GM18868 (cell line): Measurements from ENCODE around the gene HDAC4.

Experiments used
- ATAC-seq: cut with Tn5 transposase; IDR thresholded peaks from one replicate; pipeline ENCODE4 v1.9.1; 2021; ENCODE audit warnings: mild to moderate bottlenecking, moderate library complexity; ENCODE audit not compliant: unreplicated experiment

HDAC4 gene

DNA sequence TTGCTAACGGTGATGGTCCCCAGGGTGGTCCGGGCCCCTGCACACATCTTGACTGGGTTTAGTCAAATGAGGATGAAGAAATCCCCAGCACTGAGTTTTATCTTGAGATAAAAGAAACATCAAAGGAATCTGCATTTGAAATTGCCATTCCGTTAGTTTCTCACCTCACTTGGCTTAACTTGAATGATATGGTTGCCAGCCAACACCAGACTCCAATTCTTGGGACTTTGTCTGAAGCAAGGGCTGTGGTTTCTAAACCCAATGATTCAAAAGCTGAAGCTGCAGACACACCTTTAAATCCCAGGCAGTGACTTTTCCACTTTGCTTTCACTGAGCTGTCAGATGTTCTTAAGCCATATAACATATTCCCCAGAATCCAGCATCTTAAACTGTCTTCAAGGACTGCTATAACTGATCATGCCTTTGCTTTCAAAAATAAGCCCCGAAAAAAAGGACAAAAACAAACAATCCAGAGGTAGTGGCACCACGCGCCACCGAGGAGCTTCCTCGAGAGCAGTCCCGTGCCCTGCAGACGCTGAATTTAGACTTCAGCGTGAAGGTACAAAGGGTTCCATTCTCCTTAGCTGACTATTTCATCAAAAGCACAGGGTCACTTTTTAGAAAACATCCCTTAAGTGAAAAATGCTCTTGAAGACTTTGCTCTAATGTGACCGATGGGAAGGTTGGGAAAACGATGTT lies 189.3 kb downstream of the HDAC4 start:
- ATAC-seq: no peak

DNA sequence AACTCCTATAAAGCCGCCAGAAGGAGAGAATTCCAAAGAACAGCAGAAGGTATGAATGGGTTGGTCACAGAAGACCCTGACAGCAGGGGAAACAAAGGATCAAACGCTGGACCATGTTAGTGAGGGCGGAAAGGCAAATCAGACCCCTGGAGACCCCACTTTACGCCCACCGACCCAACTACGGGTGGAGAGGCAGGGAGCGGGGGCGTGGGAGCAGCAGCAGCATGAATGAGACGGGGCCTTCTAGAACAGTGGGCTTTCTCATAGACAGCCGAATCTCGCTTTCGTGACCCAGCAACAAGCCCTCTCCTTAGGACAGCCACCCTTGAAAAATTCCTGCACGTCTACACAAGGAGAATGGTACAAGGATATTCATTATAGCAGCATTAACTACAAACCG lies 191.0 kb downstream of the HDAC4 start:
- ATAC-seq: no peak

- ATAC-seq: no peak
Measured at GRCh38 chr2:239208465-239209180, 192.2 kb downstream of the HDAC4 start.

GRCh38 chr2:239206851-239207250 lies 194.0 kb downstream of the HDAC4 start:
- ATAC-seq: no peak

DNA sequence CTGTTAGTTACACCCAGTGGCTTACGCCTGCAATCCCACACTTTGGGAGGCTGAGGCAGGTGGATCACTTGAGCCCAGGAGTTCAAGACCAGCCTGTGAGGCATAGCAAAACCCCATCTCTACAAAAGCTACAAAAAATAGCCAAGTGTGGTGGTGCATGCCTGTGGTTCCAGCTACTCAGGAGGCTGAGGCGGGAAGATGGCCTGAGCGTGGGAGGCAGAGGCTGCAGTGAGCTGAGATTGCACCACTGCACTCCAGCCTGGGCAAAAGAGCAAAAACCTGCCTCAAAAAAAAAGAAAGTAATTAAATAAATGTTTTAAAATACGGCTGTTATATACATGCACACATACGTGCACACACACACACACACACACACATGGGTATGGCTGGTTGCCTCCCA lies 194.8 kb downstream of the HDAC4 start:
- ATAC-seq: no peak

DNA sequence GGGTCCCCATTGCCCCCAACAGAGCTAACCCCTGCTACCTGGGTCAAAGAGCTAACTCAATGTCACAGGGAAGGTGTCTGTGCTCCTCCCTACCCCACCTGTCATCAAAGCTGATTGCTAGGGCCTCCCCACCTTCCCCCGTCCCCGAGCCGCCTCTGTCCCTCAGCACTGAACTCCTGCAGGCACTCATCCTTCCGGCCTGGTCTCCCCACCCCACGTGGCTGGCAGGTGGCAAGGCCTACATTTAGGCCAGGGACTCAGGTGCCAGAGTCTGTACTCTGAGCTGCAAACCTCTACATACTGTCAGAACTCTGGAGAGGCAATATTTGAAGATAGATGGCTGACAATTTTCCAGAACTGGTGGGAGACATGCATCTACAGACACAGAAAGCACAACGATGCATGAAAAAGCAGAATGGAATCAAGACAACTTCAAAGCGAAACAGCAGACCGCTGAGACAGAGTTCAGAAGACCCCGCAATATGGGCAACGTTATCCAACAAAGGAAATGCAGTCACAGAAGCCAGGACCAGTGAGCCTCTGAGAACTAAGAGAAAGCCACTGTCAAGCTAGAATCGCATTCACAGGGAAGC lies 195.8 kb downstream of the HDAC4 start:
- ATAC-seq: no peak

DNA sequence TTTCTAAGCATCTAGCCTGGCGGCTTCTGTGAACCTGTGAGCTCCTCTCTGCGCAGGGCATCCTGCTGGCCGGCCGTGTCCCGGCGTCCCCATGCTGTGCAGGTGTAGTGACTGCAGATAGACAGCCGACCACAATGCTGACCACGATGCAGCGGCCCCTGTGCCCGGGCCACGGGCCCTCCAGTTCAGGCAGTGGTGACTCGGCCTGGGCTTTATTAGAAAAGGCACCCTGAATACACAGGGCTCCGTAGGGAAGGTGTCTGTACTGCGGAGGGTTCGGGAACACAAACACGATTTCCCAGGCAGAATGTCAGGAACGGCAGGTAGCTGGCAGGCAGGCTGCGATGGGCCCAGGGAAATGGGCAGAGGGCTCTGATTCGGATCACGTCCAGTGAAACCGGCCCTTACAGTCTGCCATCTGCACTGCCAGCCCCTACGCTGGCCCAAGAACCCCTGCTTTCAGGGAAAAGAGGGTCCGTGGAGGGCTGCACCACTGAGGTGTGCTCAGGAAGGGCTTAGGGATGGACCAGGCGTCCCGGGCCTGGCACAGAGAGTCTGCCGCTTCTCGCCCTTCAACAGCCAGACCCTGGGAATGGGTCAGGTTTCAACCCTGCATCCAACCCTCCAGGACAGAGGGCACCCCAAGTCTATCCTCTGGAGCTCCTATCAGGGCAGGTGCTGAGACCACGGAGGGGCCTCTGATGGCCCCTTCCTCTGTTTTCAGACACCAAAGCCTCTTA lies 196.5 kb downstream of the HDAC4 start:
- no peak for ATAC-seq

GRCh38 chr2:239203443-239204135 lies 197.2 kb downstream of the HDAC4 start:
- no peak for ATAC-seq

- ATAC-seq: no peak
Measured at GRCh38 chr2:239202836-239203235, 198.0 kb downstream of the HDAC4 start.

DNA sequence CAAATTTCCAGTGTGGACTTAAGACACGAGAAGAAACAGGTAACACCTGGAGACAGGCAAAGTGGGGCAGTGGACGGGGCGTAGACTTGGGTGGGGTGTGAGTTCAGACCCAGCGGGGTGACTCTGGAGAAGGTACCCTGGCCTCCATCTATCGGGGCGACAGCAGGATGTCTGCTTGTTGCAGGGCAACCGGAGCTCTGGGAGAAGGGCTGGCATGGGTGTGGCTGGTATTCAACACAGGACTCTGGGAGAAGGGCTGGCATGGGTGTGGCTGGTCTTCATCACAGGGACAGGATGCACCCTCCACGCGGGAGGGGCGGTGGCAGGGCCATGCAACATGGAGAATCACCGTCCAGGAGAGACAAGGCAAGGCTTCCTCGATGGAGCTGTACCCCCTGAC lies 198.5 kb downstream of the HDAC4 start:
- no peak for ATAC-seq

DNA sequence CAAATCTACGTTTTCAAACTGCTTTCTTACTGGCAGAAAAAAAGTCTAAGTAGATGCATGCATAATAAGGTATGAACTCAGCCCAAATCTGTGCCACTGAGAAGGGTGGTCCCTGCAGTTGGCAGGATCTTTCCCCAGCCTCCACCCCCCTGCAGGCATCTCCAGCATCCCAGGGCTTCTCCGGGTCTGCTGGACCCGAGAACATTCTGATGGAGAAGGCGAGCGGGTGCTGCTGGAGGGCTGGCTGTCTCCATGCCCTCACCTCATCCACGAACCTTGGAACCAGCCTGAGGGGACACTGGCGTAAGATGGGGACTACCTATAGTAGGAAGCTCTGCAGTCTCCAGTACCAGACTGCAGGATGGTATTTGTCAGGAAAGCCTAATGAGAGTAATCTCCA lies 198.9 kb downstream of the HDAC4 start:
- no peak for ATAC-seq

GRCh38 chr2:239201531-239201876 lies 199.3 kb downstream of the HDAC4 start:
- no peak for ATAC-seq

- no peak for ATAC-seq
Measured at GRCh38 chr2:239200646-239201530, 199.9 kb downstream of the HDAC4 start.

DNA sequence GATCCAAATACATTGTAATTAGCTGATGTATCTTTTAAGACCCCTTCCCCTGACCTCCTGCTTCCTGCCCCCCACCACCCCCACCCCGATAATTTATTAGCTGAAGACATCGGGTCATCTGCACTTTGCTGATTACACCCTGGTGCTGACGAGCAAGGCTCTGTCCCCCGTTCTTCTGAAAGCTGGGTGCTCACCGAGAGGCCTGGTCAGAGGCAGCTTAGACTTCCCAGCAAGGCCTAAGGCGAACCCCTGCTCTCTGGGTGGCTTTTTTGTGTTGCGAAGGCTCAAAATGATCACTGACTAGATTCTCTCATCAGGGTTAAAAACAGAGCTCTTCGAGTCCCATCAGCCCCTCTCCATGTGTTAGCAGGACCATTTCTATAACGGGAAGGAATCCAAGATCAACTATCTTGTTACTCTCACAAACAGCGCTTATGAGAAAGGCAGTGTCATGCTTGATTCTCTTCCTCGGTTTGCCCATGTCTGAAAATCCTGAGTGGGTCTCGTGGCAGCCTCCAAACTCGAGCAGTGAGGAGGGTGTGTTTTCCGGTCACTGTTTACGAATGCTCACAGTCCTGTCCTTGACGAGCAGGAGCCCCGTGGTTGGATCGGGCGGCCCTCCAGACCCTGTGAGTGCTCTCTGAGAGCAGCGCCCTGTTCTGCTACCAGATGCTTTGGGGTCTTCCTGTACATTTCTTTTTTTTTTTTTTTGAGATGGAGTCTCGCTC lies 201.6 kb downstream of the HDAC4 start:
- ATAC-seq: no peak

DNA sequence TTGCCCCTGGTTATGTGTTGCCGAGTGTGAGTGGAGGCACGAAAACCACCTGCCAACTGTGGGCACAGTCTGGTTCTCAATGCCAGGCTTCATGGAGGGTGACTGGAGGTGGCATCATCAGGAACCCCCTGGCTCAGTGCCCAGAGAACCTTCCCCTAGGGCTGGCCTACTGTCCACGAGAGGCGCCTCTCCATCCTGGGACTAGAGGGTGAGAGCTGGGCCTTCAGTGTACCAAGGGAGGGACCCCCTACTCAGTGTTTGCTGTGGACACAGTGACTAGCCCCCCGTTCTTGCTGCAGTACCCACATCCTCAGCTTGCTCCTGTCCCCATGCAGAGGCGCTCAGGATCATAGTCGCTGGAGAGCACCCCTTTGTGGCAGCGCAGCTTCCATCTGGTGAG lies 202.6 kb downstream of the HDAC4 start:
- ATAC-seq: no peak

GRCh38 chr2:239197146-239197545 lies 203.7 kb downstream of the HDAC4 start:
- no peak for ATAC-seq

DNA sequence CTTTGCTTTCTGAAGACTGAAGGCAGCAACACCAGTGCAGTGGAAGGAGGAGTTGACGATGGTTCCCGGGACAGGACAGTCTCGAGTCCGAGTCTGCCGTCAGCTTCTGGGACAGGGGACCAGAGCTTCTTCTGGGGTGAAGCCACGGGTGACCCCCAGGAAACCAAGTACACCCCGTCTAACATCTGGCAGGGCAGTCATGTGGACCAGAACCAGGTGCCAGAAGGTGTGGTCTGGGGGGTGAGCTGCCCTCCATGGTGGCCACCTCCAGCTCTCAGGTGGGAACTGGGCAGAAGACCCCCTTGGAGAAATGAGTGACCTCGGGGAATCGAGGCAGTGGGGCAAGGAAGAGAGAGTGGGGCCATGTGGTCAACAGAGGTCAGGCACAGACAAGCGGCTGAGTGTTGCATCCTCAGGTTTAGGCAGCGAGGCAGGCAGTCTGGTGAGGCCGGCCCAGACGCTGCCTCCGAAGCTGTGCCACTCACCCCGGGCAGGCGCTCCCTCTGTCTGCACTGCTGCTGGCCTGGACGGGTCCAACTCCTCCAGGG lies 204.3 kb downstream of the HDAC4 start:
- no peak for ATAC-seq

- ATAC-seq: no peak
Measured at GRCh38 chr2:239195992-239196391, 204.8 kb downstream of the HDAC4 start.

- no peak for ATAC-seq
Measured at GRCh38 chr2:239195318-239195871, 205.4 kb downstream of the HDAC4 start.
